Mesenchymal stem cell (in vitro differentiated cells and primary cell): Measurements from ENCODE around the gene HERPUD1.

Experiments used
- DNase-seq: peaks from one replicate; pipeline ENCODE4 v3.0.0-alpha.2; 2013
- H2AFZ ChIP-seq: one replicate; pipeline ENCODE4 v1.6.1; 2013; ENCODE audit warnings: low read depth, mild to moderate bottlenecking, control low read depth, inconsistent platforms, low read length, moderate library complexity
- H2AK5ac ChIP-seq: 2 replicates; pipeline ENCODE4 v1.6.1; 2013; ENCODE audit warnings: low read length, moderate library complexity, mild to moderate bottlenecking, inconsistent platforms; ENCODE audit not compliant: severe bottlenecking
- H2BK120ac ChIP-seq: one replicate; pipeline ENCODE4 v1.6.1; 2013; ENCODE audit warnings: low read depth, mild to moderate bottlenecking, inconsistent platforms, low read length, moderate library complexity
- H2BK12ac ChIP-seq, 2 experiments: one replicate each; pipeline ENCODE4 v1.6.1; 2013; ENCODE audit warnings: inconsistent platforms in 2 of 2, low read length in 2 of 2, mild to moderate bottlenecking in 2 of 2, moderate library complexity in 2 of 2, control low read depth in 1 of 2
- H2BK15ac ChIP-seq: one replicate; pipeline ENCODE4 v1.6.1; 2013; ENCODE audit warnings: mild to moderate bottlenecking, low read depth, inconsistent platforms; ENCODE audit not compliant: poor library complexity, severe bottlenecking
- H2BK5ac ChIP-seq: 2 replicates; pipeline ENCODE4 v1.6.1; 2013; ENCODE audit warnings: low read depth, mild to moderate bottlenecking, low read length, control low read depth, inconsistent platforms; ENCODE audit not compliant: poor library complexity, severe bottlenecking
- H3K14ac ChIP-seq, 2 experiments: one replicate each; pipeline ENCODE4 v1.6.1; 2013; ENCODE audit warnings: inconsistent platforms in 2 of 2, low read length in 2 of 2, control low read depth in 1 of 2, mild to moderate bottlenecking in 1 of 2, moderate library complexity in 1 of 2
- H3K18ac ChIP-seq, 2 experiments: one replicate each; pipeline ENCODE4 v1.6.1; 2013; ENCODE audit warnings: inconsistent platforms in 2 of 2, low read length in 2 of 2, control low read depth in 1 of 2, low read depth in 1 of 2, mild to moderate bottlenecking in 1 of 2
- H3K23ac ChIP-seq, 2 experiments: one replicate each; pipeline ENCODE4 v1.6.1; 2013; ENCODE audit warnings: inconsistent platforms in 2 of 2, low read length in 2 of 2, mild to moderate bottlenecking in 2 of 2, moderate library complexity in 2 of 2, control low read depth in 1 of 2
- H3K27ac ChIP-seq: 2 replicates; pipeline ENCODE4 v1.5.1; 2013; ENCODE audit warnings: mild to moderate bottlenecking, moderate library complexity, low read length, control low read depth, inconsistent platforms; ENCODE audit not compliant: poor library complexity, severe bottlenecking
- H3K27me3 ChIP-seq, 2 experiments: 2 replicates each; pipeline versions ENCODE4 v1.6.1 to v1.7.0; 2013; ENCODE audit warnings: low read length in 2 of 2, mild to moderate bottlenecking in 2 of 2, moderate library complexity in 2 of 2, control low read depth in 1 of 2, inconsistent platforms in 1 of 2; ENCODE audit not compliant: control insufficient read depth in 1 of 2, insufficient read depth in 1 of 2
- H3K36me3 ChIP-seq, 2 experiments: 2 replicates each; pipeline versions ENCODE4 v1.6.1 to v1.7.0; 2013; ENCODE audit warnings: low read length in 2 of 2, control low read depth in 1 of 2, inconsistent platforms in 1 of 2, low read depth in 1 of 2, mild to moderate bottlenecking in 1 of 2; ENCODE audit not compliant: insufficient read depth in 2 of 2, control insufficient read depth in 1 of 2
- H3K4ac ChIP-seq, 2 experiments: one replicate each; pipeline ENCODE4 v1.6.1; 2013; ENCODE audit warnings: inconsistent platforms in 2 of 2, low read length in 2 of 2, mild to moderate bottlenecking in 2 of 2, moderate library complexity in 2 of 2, control low read depth in 1 of 2, low read depth in 1 of 2
- H3K4me1 ChIP-seq: 2 replicates; pipeline ENCODE4 v1.6.1; 2013; ENCODE audit warnings: low read depth, low read length, control low read depth; ENCODE audit not compliant: control insufficient read depth, insufficient read depth
- H3K4me2 ChIP-seq: 2 replicates; pipeline ENCODE4 v1.6.1; 2013; ENCODE audit warnings: low read length, mild to moderate bottlenecking, inconsistent platforms; ENCODE audit not compliant: poor library complexity, severe bottlenecking
- H3K4me3 ChIP-seq, 2 experiments: 2 replicates each; pipeline versions ENCODE4 v1.5.1 to v1.7.0; 2013; ENCODE audit warnings: low read length in 2 of 2, mild to moderate bottlenecking in 2 of 2, control low read depth in 1 of 2, low read depth in 1 of 2; ENCODE audit not compliant: insufficient read depth in 1 of 2
- H3K79me1 ChIP-seq: replicated peaks from 2 replicates; pipeline ENCODE4 v1.6.1; 2013; ENCODE audit warnings: mild to moderate bottlenecking, control low read depth, low read length, inconsistent platforms; ENCODE audit not compliant: poor library complexity, severe bottlenecking
- H3K9ac ChIP-seq: 2 replicates; pipeline ENCODE4 v1.7.0; 2013; ENCODE audit warnings: mild to moderate bottlenecking, low read length, moderate library complexity
- H3K9me3 ChIP-seq: 2 replicates; pipeline ENCODE4 v1.7.0; 2013; ENCODE audit warnings: mild to moderate bottlenecking, low read length; ENCODE audit not compliant: control insufficient read depth
- H4K8ac ChIP-seq: one replicate; pipeline ENCODE4 v1.6.1; 2013; ENCODE audit warnings: inconsistent platforms, mild to moderate bottlenecking, low read length, moderate library complexity
- H4K91ac ChIP-seq: one replicate; pipeline ENCODE4 v1.6.1; 2013; ENCODE audit warnings: mild to moderate bottlenecking, low read length, inconsistent platforms
- WGBS: methylation state at CpG from one replicate; pipeline ENCODE4 v1.1.7; 2013; ENCODE audit warnings: mixed read lengths; 5-methylcytosine and 5-hydroxymethylcytosine counted together

The HERPUD1 gene

GRCh38 chr16:56919099-56919800 is 12.7 kb upstream of the HERPUD1 start:
- Histone ChIP-seq H2BK15ac (no peak overlapping the region), H4K91ac (no peak overlapping the region), H3K4me2 (no peak overlapping the region), H3K4me3 (no peak overlapping the region), H3K27me3 (peaks cover 4 to 58% of the 10 kb centered on the region in 2 experiments), H3K4me1 (peaks cover 3% of the 10 kb centered on the region), H3K23ac (no peak overlapping the region), H3K18ac (no peak overlapping the region), H3K9ac (no peak overlapping the region), H3K9me3 (no peaks in the 10 kb centered on the region), H3K79me1 (no peaks in the 10 kb centered on the region), H3K27ac (no peak overlapping the region), H3K14ac (no peak overlapping the region), H3K36me3 (no peaks in the 10 kb centered on the region), H2BK12ac (no peak overlapping the region), H3K4ac (no peak overlapping the region), H2AK5ac (peak overlapping the region; percentile 27), H2BK120ac (no peak overlapping the region), H2AFZ (no peak overlapping the region), H2BK5ac (no peak overlapping the region), H4K8ac (no peak overlapping the region)
- no peak for DNase-seq
- 91% methylated on average over 11 of the region's 11 CpGs for WGBS

GRCh38 chr16:56921571-56921970 is 10.4 kb upstream of the HERPUD1 start:
- Histone ChIP-seq H2AFZ (no peak overlapping the region), H2BK5ac (no peak overlapping the region), H2BK120ac (no peak overlapping the region), H4K91ac (no peak overlapping the region), H3K27me3 (peaks cover 0 to 47% of the 10 kb centered on the region in 2 experiments), H3K36me3 (no peaks in the 10 kb centered on the region), H3K18ac (no peak overlapping the region), H2BK15ac (no peak overlapping the region), H3K4me1 (peaks cover 3% of the 10 kb centered on the region), H3K23ac (no peak overlapping the region), H4K8ac (no peak overlapping the region), H3K9me3 (no peaks in the 10 kb centered on the region), H3K9ac (no peak overlapping the region), H3K4ac (no peak overlapping the region), H3K4me3 (no peak overlapping the region), H3K27ac (no peak overlapping the region), H2AK5ac (no peak overlapping the region), H3K79me1 (no peaks in the 10 kb centered on the region), H2BK12ac (no peak overlapping the region), H3K14ac (no peak overlapping the region), H3K4me2 (no peak overlapping the region)
- WGBS, result 90% methylated on average over 4 of the region's 4 CpGs
- no peak for DNase-seq

- Histone ChIP-seq H3K27ac (no peak overlapping the region), H3K27me3 (peaks cover 0 to 29% of the 10 kb centered on the region in 2 experiments), H4K91ac (no peak overlapping the region), H2BK120ac (no peak overlapping the region), H3K9ac (no peak overlapping the region), H4K8ac (no peak overlapping the region), H2BK12ac (no peak overlapping the region), H3K9me3 (no peaks in the 10 kb centered on the region), H2AFZ (no peak overlapping the region), H3K4me3 (no peak overlapping the region), H3K4me2 (no peak overlapping the region), H2AK5ac (no peak overlapping the region), H3K23ac (no peak overlapping the region), H2BK5ac (no peak overlapping the region), H2BK15ac (no peak overlapping the region), H3K4me1 (no peaks in the 10 kb centered on the region), H3K36me3 (no peaks in the 10 kb centered on the region), H3K18ac (no peak overlapping the region), H3K4ac (no peak overlapping the region), H3K14ac (no peak overlapping the region), H3K79me1 (no peaks in the 10 kb centered on the region)
- no peak for DNase-seq
- 92% methylated on average over 6 of the region's 9 CpGs for WGBS
Observed at GRCh38 chr16:56923481-56924091, 8.4 kb upstream of the HERPUD1 start.

- Histone ChIP-seq H4K8ac (no peak overlapping the region), H2BK120ac (no peak overlapping the region), H3K9me3 (no peaks in the 10 kb centered on the region), H3K27me3 (no peaks in the 10 kb centered on the region), H3K9ac (no peak overlapping the region), H2AK5ac (no peak overlapping the region), H3K4me3 (no peak overlapping the region), H3K4ac (no peak overlapping the region), H3K36me3 (no peaks in the 10 kb centered on the region), H3K4me2 (no peak overlapping the region), H2AFZ (no peak overlapping the region), H2BK12ac (no peak overlapping the region), H3K4me1 (peaks cover 11% of the 10 kb centered on the region), H3K79me1 (no peaks in the 10 kb centered on the region), H3K14ac (no peak overlapping the region), H3K23ac (no peak overlapping the region), H3K18ac (no peak overlapping the region), H2BK15ac (no peak overlapping the region), H3K27ac (no peak overlapping the region), H4K91ac (no peak overlapping the region), H2BK5ac (no peak overlapping the region)
- 29% methylated on average over 1 of the region's 2 CpGs for WGBS
- no peak for DNase-seq
Observed at GRCh38 chr16:56927471-56927870, 4.5 kb upstream of the HERPUD1 start.
